A549 (cell line): Measurements from ENCODE around the gene TMIGD2. TPM values are rescaled to one million over a fixed set of nuclear protein-coding genes. Genes with fewer than 3 reads are reported as not detected.

ENCODE experiments used
- ATAC-seq, 2 experiments: fragments of 200-7000 bp in 1 of 2; fragments of >200 bp in 1 of 2; cut with Nextera tagmentation in 1 of 2; cut with Tn5 transposase in 1 of 2; 3 replicates each; pipeline versions ENCODE4 v1.8.0 to v1.9.1; 2018 to 2020; ENCODE audit warnings: mild to moderate bottlenecking in 1 of 2, moderate library complexity in 1 of 2
- CTCF ChIA-PET: fragments of 300-600 bp; sonication (Branson Sonifier 250); formaldehyde crosslinking; extraction: SDS; loops from one replicate; lab custom pipeline; 2021; ENCODE audit warnings: antibody characterized with exemption, inconsistent platforms; lab: Yijun Ruan, JAX
- POLR2A ChIA-PET: fragments of 350-600 bp; formaldehyde crosslinking; extraction: SDS; loops from one replicate; lab custom pipeline; 2021; ENCODE audit warnings: antibody characterized with exemption, inconsistent platforms; lab: Yijun Ruan, JAX
- DNase-seq, 2 experiments: peaks; one replicate each; pipeline versions ENCODE4 v3.0.0 to v3.0.0-alpha.2; 2011 to 2016; ENCODE audit warnings: low read depth in 1 of 2, low spot score in 1 of 2
- FAIRE-seq: peaks from 2 replicates; lab custom pipeline; 2011; peaks lifted over from hg19 to GRCh38; lab: Jason Lieb, UNC
- H3K27ac ChIP-seq, 2 experiments: fragments of >200 bp; sonication (Bioruptor Twin); formaldehyde crosslinking; 3 replicates each; pipeline ENCODE4 v1.5.1; 2016 to 2017
- H3K4me1 ChIP-seq: fragments of >200 bp; sonication (Bioruptor Twin); formaldehyde crosslinking; 3 replicates; pipeline ENCODE4 v1.6.1; 2016
- H3K4me2 ChIP-seq: fragments of >200 bp; sonication (Bioruptor Twin); formaldehyde crosslinking; 3 replicates; pipeline ENCODE4 v1.6.1; 2016
- H3K4me3 ChIP-seq: fragments of >200 bp; sonication (Bioruptor Twin); formaldehyde crosslinking; 3 replicates; pipeline ENCODE4 v1.5.1; 2016
- H3K9me3 ChIP-seq: fragments of >200 bp; sonication (Bioruptor Twin); formaldehyde crosslinking; 3 replicates; pipeline ENCODE4 v1.6.1; 2016
- CHD2 ChIP-seq: fragments of 150-350 bp; IDR thresholded peaks from 2 replicates; pipeline ENCODE4 v1.6.1; 2014; ENCODE audit warnings: low read length; ENCODE audit not compliant: partially characterized antibody
- EHF ChIP-seq: fragments of 250-450 bp; sonication (Bioruptor Pico); IDR thresholded peaks from 2 replicates; pipeline ENCODE4 v1.5.0; 2020; ENCODE audit warnings: mild to moderate bottlenecking
- ESRRA ChIP-seq: fragments of 150-350 bp; IDR thresholded peaks from 2 replicates; pipeline ENCODE4 v1.6.1; 2014; ENCODE audit warnings: mild to moderate bottlenecking, low read length, borderline replicate concordance
- HDAC2 ChIP-seq: fragments of 200-600 bp; sonication (generic); IDR thresholded peaks from 2 replicates; pipeline ENCODE4 v1.6.1; 2016
- HOXA7 ChIP-seq: fragments of 250-450 bp; sonication (Bioruptor Pico); IDR thresholded peaks from 2 replicates; pipeline ENCODE4 v1.5.0; 2020; ENCODE audit warnings: mild to moderate bottlenecking, moderate library complexity
- HOXB5 ChIP-seq: fragments of 250-450 bp; sonication (Bioruptor Pico); IDR thresholded peaks from 2 replicates; pipeline ENCODE4 v1.5.0; 2020; ENCODE audit warnings: mild to moderate bottlenecking, moderate library complexity
- JUN ChIP-seq, 2 experiments: fragments of >200 bp; sonication (Bioruptor Twin); formaldehyde crosslinking; IDR thresholded peaks; 2 replicates in 1 of 2; 3 replicates in 1 of 2; pipeline ENCODE4 v1.6.1; 2016 to 2017
- MAFK ChIP-seq: fragments of 450-650 bp; IDR thresholded peaks from 2 replicates; pipeline ENCODE4 v1.6.1; 2014; ENCODE audit not compliant: partially characterized antibody
- MAZ ChIP-seq: fragments of 150-350 bp; IDR thresholded peaks from 2 replicates; pipeline ENCODE4 v1.6.1; 2014; ENCODE audit warnings: antibody characterized with exemption, low read depth, low read length, borderline replicate concordance
- PHF8 ChIP-seq: fragments of 200-600 bp; sonication (generic); IDR thresholded peaks from 2 replicates; pipeline ENCODE4 v1.6.1; 2016; ENCODE audit warnings: low read depth, mild to moderate bottlenecking, antibody characterized with exemption, moderate library complexity, borderline replicate concordance
- POLR2AphosphoS2 ChIP-seq: conservative IDR thresholded peaks from 2 replicates; pipeline ENCODE4 v1.6.1; 2012; ENCODE audit warnings: low read length, improper control_type of control experiment, inconsistent platforms
- RCOR1 ChIP-seq: fragments of 150-350 bp; IDR thresholded peaks from 2 replicates; pipeline ENCODE4 v1.6.1; 2014; ENCODE audit warnings: antibody characterized with exemption, low read length, low read depth
- SREBF2 ChIP-seq: fragments of 450-650 bp; IDR thresholded peaks from 2 replicates; pipeline ENCODE4 v1.6.1; 2014; ENCODE audit warnings: mild to moderate bottlenecking, moderate library complexity
- ZFP36 ChIP-seq: fragments of 450-650 bp; IDR thresholded peaks from 2 replicates; pipeline ENCODE4 v1.6.1; 2014; ENCODE audit warnings: borderline replicate concordance; ENCODE audit not compliant: partially characterized antibody
- ZNF302 ChIP-seq: fragments of 250-450 bp; sonication (Bioruptor Pico); IDR thresholded peaks from 2 replicates; pipeline ENCODE4 v1.9.0; 2021; ENCODE audit warnings: inconsistent platforms, mild to moderate bottlenecking, moderate library complexity
- WGBS: methylation state at CpG from one replicate; pipeline ENCODE4 v1.1.6; 2017; ENCODE audit errors: missing lambda C conversion rate; 5-methylcytosine and 5-hydroxymethylcytosine counted together
- polyA plus RNA-seq, 4 experiments: library from polyadenylated mRNA; depleted of rRNA in 3 of 4; stranded (reverse); fragments of >200 nt; fragmentation: RNase III in 1 of 4; extraction: RNeasy Plus Mini Kit Qiagen cat#74134 plus additional on column Dnase treatment in 1 of 4; gene quantifications; 2 replicates in 3 of 4; 3 replicates in 1 of 4; pipeline ENCODE4 v1.2.3, GENCODE V29; 2011 to 2017
- TF ChIP-seq, protein P1 (sequence below): fragments of >200 bp; sonication (Bioruptor Twin); formaldehyde crosslinking; IDR thresholded peaks from 2 replicates; pipeline ENCODE4 v1.6.1; 2016
- TF ChIP-seq, protein P2 (sequence below): fragments of 450-650 bp; IDR thresholded peaks from 2 replicates; pipeline ENCODE4 v1.6.1; 2014; ENCODE audit warnings: antibody characterized with exemption
- TF ChIP-seq, protein P3 (sequence below): fragments of 250-450 bp; sonication (Bioruptor Pico); IDR thresholded peaks from 2 replicates; pipeline ENCODE4 v1.5.0; 2020; ENCODE audit warnings: low read depth, mild to moderate bottlenecking, moderate library complexity
- TF ChIP-seq, protein P4 (sequence below): fragments of >200 bp; sonication (Bioruptor Twin); formaldehyde crosslinking; IDR thresholded peaks from 3 replicates; pipeline ENCODE4 v1.5.1; 2016
- TF ChIP-seq, protein P5 (sequence below): IDR thresholded peaks from 2 replicates; pipeline ENCODE4 v1.6.1; 2012
- TF ChIP-seq, protein P6 (sequence below): IDR thresholded peaks from 2 replicates; pipeline ENCODE4 v1.6.1; 2012; ENCODE audit warnings: low read depth, borderline replicate concordance

Gene TMIGD2
- polyA plus RNA-seq, 2 of the 4 experiments (the other 2 are of a cell fraction): not detected

DNA sequence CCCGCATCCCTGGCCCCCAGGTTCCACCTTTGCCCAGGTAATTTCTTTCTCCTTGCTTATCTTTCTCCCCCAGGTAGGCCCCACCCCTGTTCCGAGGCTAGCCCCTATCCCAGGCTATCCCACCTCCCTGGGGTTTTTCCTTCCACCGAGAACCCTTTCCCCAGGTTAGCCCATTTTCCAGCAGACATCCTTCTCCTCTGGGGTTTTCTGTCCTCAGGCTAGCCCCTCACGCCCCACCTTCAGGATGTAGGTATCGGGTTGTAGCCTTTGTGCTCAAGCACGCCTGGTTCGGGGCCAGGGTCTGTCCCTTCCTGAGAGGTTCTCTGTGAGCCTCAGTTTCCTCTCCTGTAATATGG lies 3.0 kb upstream of the TMIGD2 start (continued):
- TF ChIP-seq, protein P1, sequence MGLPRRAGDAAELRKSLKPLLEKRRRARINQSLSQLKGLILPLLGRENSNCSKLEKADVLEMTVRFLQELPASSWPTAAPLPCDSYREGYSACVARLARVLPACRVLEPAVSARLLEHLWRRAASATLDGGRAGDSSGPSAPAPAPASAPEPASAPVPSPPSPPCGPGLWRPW: no peak
- TF ChIP-seq, protein P2, sequence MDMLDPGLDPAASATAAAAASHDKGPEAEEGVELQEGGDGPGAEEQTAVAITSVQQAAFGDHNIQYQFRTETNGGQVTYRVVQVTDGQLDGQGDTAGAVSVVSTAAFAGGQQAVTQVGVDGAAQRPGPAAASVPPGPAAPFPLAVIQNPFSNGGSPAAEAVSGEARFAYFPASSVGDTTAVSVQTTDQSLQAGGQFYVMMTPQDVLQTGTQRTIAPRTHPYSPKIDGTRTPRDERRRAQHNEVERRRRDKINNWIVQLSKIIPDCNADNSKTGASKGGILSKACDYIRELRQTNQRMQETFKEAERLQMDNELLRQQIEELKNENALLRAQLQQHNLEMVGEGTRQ: no peak
- TF ChIP-seq ZNF302 (CRISPR knock-in tag) (no peak), RCOR1 (no peak)

DNA sequence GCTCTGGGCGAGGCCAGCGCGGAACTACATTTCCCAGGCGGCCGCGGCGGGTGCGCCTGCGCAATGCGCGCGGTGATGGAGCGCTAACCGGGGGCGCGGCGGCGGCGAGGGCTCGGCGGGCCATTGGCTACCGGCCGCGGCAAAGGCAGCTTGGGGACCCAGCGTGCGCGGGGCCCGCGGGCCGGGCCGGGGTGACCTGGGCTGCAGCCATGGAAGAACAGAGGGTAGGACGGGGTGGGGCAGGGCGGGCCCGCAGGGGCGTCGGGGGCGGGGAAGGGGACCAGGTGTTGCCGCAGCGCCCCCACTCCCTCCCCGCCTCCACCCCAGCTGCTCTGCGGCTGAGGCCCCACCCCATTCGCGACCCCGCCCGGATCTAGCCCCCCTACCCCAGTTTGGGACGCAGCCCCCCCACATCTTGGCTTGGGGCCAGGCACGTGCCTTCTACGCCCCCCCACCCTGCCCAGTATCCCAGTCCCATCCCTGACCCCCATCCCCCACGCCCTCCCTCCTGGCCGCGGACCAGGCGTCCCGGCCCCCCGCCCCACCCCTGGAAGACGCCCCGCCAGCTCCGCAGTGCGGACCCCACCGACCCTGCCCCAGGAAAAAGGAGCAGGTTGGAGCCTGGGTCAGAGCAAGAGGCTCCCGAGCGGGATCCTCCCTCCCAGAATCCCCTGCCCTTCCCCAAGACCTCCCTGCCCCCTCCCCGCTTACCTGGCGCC lies 2.5 kb upstream of the TMIGD2 start, which contains the start of gene FSD1:
Gene FSD1, plus strand, starts transcription at position 61 of the 719 bp plus-strand sequence. Its CDS starts 149 bp downstream, at position 210.
- peak; percentile 52 to 89 for DNase-seq
- H3K27ac ChIP-seq: peak within 1 kb of the TSS; percentile 66 to 94
- H3K4me1 ChIP-seq: no peaks in the 10 kb centered on the region
- no peaks in the 10 kb centered on the region for H3K9me3 ChIP-seq
- ChIA-PET CTCF (interaction anchor here (1.0 kb wide), 1 partner anchor 48 kb away, joined by 3 read pairs; no protein-coding TSS in a partner anchor), POLR2A (no interaction called here)
- no peak for FAIRE-seq
- TF ChIP-seq CHD2 (no peak), SREBF2 (no peak), HOXB5 (CRISPR knock-in tag) (no peak), MAFK (no peak)
- TF ChIP-seq, protein P3, sequence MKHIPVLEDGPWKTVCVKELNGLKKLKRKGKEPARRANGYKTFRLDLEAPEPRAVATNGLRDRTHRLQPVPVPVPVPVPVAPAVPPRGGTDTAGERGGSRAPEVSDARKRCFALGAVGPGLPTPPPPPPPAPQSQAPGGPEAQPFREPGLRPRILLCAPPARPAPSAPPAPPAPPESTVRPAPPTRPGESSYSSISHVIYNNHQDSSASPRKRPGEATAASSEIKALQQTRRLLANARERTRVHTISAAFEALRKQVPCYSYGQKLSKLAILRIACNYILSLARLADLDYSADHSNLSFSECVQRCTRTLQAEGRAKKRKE: no peak
- TF ChIP-seq, protein P4, sequence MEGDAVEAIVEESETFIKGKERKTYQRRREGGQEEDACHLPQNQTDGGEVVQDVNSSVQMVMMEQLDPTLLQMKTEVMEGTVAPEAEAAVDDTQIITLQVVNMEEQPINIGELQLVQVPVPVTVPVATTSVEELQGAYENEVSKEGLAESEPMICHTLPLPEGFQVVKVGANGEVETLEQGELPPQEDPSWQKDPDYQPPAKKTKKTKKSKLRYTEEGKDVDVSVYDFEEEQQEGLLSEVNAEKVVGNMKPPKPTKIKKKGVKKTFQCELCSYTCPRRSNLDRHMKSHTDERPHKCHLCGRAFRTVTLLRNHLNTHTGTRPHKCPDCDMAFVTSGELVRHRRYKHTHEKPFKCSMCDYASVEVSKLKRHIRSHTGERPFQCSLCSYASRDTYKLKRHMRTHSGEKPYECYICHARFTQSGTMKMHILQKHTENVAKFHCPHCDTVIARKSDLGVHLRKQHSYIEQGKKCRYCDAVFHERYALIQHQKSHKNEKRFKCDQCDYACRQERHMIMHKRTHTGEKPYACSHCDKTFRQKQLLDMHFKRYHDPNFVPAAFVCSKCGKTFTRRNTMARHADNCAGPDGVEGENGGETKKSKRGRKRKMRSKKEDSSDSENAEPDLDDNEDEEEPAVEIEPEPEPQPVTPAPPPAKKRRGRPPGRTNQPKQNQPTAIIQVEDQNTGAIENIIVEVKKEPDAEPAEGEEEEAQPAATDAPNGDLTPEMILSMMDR: no peak
- H3K4me3 ChIP-seq: peak within 1 kb of the TSS; percentile 59
- peak; percentile 94 to 96 for ATAC-seq
- 60% methylated on average over 2 of the region's 63 CpGs for WGBS
- peak within 1 kb of the TSS; percentile 71 for H3K4me2 ChIP-seq

DNA sequence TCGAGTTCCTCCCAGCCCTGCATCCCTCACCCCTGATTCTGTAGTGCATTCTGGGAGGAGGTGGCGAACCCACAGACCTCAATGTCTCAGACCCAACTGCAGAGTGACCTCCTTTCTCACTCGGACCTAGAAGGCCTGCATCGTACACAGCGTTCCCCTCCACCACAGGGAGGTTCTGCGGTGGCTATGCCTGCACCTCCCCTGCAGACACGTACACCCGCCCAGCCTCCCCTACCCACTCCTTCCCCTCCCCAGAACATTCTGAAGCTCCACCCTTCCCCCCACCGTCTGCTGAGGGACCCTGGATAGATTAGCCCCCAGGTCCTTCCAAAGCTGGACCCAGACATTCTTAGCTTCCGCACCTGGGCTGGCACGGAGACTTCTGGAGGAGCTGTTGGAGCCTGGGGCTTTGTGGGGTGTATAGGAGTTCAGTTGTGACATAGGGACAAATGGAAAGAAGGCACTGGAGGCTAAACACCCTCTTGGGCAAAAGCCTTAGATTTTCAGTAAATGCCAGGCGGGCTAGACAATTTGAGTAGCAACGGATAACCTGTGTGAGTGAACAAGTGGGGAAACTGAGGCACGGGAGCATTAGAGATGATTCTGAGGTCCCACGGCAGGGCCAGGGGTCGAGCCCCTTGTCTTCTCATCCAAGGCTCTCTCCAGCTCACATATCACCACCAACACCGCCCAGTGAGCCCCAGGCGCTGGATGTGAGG lies 1.8 kb upstream of the TMIGD2 start:
- no peak for TF ChIP-seq SREBF2
- TF ChIP-seq RCOR1: no peak
- TF ChIP-seq, all 56 proteins: peak for 0
- FAIRE-seq (no peak), DNase-seq (no peak), ATAC-seq (no peak)
- 16% methylated on average over 13 of the region's 18 CpGs for WGBS
- H3K9me3 ChIP-seq: no peaks in the 10 kb centered on the region
- peak overlapping the region in 1 of 2 experiments; percentile 94; a peak in 5 of 6 replicates for H3K27ac ChIP-seq
- ChIA-PET POLR2A (no interaction called here), CTCF (interaction anchor here (1.0 to 1.2 kb wide), 2 partner anchors 48 kb away, joined by 3 read pairs; no protein-coding TSS in a partner anchor)
- peak overlapping the region; percentile 71 for H3K4me2 ChIP-seq
- H3K4me1 ChIP-seq: no peaks in the 10 kb centered on the region
- H3K4me3 ChIP-seq: peak overlapping the region; percentile 59

DNA sequence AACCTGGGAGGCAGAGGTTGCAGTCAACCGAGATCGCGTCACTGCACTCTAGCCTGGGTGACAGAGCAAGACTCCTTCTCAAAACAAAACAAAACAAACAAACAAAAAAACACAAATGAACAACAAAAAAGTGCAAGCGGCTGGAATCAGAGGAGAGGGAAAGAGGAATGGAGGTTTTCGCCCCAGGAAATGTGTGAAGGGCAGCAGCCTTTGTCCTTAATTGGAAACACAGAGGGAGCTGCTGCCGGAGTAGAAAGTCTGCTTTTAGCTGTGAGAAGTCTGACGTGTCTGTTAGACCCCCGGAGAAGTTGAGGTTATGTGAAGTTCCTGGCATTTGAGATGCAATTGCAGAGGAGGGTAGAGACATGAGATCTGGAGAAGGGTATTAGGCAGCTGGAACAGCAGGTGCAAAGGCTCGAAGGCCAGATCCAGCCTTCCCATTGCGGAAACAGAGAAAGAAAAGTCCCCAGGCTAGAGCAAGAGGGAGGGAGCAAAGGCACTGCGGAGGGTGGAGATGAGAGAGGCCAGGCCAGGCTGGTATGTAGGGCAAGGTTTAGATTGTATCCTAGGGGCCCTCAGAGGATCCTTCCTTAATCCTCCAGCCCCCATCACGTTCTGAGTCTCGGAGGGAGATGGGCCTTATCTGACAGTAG lies 473 bp downstream of the TMIGD2 start:
- no peak for DNase-seq
- Histone ChIP-seq H3K4me3 (no peak overlapping the region), H3K4me1 (no peaks in the 10 kb centered on the region), H3K9me3 (no peaks in the 10 kb centered on the region), H3K27ac (no peak overlapping the region), H3K4me2 (no peak overlapping the region)
- TF ChIP-seq MAFK (no peak), MAZ (no peak), POLR2AphosphoS2 (no peak), ZFP36 (no peak), EHF (CRISPR knock-in tag) (no peak), HOXA7 (CRISPR knock-in tag) (no peak), HDAC2 (no peak), ESRRA (no peak), JUN (IDR thresholded peaks at IDR 0.05) (no peak), PHF8 (no peak)
- TF ChIP-seq, protein P5, sequence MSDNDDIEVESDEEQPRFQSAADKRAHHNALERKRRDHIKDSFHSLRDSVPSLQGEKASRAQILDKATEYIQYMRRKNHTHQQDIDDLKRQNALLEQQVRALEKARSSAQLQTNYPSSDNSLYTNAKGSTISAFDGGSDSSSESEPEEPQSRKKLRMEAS: no peak
- TF ChIP-seq, protein P6, sequence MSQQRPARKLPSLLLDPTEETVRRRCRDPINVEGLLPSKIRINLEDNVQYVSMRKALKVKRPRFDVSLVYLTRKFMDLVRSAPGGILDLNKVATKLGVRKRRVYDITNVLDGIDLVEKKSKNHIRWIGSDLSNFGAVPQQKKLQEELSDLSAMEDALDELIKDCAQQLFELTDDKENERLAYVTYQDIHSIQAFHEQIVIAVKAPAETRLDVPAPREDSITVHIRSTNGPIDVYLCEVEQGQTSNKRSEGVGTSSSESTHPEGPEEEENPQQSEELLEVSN: no peak
- TF ChIP-seq, protein P1: no peak
- no peak for FAIRE-seq
- ChIA-PET CTCF (no interaction called here), POLR2A (no interaction called here)
- ATAC-seq: peak in 1 of 2 experiments; percentile 13; a peak in 1 of 6 replicates
- WGBS: 70% methylated on average over 13 of the region's 13 CpGs
